AG09319 (cell line): ENCODE data around the gene C9orf57.

Experiments used
- DNase-seq: peaks from one replicate; pipeline ENCODE4 v3.0.0-alpha.2; 2010; ENCODE audit warnings: low read depth; ENCODE audit errors: extremely low read depth
- TF ChIP-seq, protein P1 (sequence below): IDR thresholded peaks from 2 replicates; pipeline ENCODE4 v1.5.1; 2011; ENCODE audit warnings: low read depth, mild to moderate bottlenecking, inconsistent platforms, low read length, moderate library complexity

Gene C9orf57

DNA sequence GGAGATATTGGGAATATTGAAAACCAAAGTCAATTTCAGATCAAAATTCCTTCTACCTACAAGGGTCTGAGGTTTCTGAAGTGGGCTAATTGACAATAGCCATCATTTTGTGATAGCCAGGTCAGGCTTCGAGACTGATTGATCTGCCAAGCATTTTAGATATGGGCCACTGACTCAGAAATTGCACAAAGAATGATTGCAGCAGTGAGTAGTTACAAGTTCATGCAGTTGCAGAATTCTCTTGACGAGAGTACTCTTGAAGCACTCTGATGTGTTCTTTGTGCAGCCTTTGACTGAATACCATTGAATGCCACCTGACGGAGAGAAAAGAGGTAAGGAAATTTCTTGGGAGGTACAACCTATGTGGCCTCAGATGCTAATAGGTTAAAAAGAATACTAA is 8.3 kb downstream of the C9orf57 start:
- no peak for DNase-seq

DNA sequence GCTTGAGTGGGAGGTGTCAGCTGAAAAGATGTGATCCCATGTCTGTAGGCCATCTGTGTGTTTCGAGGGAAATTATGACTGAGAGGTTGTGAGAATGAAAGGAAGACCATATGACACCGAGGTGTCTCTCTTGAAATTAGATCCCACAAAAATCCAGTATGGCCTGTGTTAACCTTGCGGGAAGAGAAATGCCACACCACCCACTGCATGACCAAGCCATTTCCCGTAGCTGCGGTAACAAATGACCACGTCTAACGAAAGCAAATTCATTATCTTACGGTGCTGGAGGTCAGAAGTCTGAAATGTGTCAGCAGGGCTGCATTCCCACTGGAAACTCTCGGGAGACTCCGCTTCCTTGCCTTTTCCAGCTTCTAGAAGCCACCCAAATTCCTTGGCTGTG is 11.6 kb downstream of the C9orf57 start:
- DNase-seq: no peak

More for the DNA sequence above, 8.3 kb downstream of the C9orf57 start:
- TF ChIP-seq, protein P1, sequence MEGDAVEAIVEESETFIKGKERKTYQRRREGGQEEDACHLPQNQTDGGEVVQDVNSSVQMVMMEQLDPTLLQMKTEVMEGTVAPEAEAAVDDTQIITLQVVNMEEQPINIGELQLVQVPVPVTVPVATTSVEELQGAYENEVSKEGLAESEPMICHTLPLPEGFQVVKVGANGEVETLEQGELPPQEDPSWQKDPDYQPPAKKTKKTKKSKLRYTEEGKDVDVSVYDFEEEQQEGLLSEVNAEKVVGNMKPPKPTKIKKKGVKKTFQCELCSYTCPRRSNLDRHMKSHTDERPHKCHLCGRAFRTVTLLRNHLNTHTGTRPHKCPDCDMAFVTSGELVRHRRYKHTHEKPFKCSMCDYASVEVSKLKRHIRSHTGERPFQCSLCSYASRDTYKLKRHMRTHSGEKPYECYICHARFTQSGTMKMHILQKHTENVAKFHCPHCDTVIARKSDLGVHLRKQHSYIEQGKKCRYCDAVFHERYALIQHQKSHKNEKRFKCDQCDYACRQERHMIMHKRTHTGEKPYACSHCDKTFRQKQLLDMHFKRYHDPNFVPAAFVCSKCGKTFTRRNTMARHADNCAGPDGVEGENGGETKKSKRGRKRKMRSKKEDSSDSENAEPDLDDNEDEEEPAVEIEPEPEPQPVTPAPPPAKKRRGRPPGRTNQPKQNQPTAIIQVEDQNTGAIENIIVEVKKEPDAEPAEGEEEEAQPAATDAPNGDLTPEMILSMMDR: no peak

DNA sequence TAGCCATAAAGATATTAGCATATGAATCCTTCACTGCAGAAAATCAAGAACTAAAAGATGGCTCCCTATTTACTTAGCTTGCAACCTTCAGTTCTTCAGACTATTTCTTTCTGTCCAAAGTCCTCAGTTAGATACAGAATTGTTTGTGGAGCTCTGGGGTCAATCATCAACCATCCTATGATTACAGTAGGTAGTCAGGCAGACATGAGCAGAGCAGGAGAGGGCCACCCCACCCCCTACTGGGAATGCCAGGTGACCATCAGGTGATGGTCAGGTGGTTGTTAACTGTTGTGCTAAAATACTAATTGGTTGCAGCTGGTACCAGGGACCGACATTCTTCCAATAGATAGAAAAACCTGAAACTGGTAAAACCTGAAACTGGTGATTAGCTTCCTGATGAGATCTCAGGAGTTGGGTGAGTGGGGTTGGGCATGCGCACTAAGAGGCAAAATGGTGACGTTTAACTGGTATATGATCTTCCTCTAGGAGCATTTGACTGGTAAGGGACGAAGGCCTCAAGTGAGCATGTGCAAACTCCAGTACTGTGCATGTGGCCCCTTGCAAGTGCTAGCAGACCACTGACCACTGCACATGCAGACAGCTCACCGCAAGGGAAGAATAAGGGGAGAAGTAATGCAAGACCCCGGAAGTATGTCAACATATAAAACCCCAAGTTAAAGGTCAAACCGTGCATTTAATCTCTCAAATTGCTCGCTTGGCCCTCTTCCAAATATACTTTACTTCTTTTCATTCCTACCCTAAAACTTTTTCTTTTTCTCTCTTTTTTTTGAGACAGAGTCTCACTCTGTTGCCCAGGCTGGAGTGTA is 13.6 kb downstream of the C9orf57 start:
- DNase-seq: no peak
- TF ChIP-seq, protein P1: no peak

More for the DNA sequence above, 11.6 kb downstream of the C9orf57 start:
- TF ChIP-seq, protein P1: no peak

DNA sequence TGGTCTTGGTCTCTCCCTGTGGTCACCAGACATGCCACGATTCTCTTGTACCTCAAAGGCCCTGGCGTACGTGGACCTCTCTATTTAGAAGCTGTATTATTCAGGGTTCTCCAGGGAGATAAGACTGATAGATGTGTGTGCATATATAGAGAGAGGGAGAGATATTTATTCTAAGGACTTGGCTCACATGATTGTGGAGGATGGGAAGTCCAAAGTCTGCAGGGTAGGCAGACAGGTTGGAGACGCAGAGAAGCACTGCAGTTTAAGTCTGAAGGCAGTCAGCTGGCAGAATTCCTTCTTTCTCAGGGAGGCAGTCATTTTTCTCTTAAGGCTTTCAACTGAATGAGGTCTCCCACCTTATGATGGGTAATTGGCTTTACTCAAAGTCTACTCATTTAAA is 16.3 kb downstream of the C9orf57 start:
- TF ChIP-seq, protein P1: no peak
- DNase-seq: no peak

DNA sequence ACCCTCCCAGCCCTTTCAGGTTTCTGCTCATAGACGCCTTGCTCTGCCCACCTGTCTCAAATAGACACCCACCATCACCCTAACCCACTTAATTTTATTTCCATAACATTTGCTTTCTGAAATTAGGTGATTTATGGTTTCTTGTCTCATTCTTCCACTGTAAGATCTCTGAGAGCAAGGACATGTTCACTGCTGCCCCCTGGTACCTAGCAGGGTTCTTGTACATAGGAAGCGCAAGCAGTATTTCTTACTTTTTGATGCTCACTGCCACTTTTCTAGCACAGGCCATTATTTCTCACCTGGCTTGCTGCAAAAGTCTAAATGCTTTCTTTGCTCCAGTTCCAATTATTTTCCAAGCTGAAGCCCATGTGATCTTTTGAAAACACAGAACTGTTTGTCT is 16.8 kb downstream of the C9orf57 start:
- TF ChIP-seq, protein P1: no peak
- DNase-seq: no peak

DNA sequence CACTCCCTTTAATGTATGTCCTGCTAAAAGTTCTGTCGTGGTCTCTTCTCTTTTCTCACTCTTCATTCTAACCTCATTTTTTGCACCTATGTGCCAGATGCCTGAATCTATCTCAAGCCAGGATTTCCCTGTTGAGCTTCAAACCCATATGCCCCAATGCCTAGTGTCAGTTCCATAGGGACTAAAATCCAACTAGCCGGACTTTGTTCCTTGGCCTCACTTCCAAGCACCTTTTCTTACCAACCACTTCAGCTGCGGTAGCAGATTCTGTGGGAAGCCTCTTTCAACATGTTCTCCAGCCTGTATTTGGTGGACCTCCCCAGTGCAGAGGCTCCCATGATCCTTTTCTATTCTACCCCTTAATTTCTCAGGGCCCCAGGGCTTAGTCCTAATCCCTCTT is 17.5 kb downstream of the C9orf57 start:
- no peak for DNase-seq
- TF ChIP-seq, protein P1: no peak

DNA sequence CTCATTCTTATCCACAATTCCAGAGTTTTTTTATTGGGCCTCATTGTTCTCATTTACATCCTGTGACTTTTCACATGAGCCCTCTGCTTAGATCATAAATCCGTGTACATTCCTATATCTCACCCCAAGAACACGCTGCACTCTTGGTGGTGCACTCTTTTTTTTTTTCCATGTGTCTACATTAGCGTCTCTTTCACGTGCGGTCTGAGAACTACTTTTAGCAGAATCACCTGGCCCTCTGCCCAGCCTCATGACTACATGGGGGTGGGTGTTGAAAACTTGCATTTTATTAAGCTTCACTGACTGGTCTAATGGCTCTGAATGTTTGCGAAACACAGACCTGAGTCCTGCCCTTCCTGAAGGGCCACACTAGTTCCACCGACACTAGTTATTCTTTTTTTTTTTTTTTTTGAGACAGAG is 18.6 kb downstream of the C9orf57 start:
- TF ChIP-seq, protein P1: no peak
- DNase-seq: no peak
